NCI-H1105 treated with DMSO at 0.1 percent for 48 hours (cell line): Measurements from ENCODE around the gene MPPED2.
A peak's percentile ranks its signal among the peaks of the same experiment; 100 is the strongest.

Experiments used
- DNase-seq: peaks from one replicate; lab custom pipeline; 2025; lab: John Stamatoyannopoulos, UW

The MPPED2 gene, protein sequence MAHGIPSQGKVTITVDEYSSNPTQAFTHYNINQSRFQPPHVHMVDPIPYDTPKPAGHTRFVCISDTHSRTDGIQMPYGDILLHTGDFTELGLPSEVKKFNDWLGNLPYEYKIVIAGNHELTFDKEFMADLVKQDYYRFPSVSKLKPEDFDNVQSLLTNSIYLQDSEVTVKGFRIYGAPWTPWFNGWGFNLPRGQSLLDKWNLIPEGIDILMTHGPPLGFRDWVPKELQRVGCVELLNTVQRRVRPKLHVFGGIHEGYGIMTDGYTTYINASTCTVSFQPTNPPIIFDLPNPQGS

DNA sequence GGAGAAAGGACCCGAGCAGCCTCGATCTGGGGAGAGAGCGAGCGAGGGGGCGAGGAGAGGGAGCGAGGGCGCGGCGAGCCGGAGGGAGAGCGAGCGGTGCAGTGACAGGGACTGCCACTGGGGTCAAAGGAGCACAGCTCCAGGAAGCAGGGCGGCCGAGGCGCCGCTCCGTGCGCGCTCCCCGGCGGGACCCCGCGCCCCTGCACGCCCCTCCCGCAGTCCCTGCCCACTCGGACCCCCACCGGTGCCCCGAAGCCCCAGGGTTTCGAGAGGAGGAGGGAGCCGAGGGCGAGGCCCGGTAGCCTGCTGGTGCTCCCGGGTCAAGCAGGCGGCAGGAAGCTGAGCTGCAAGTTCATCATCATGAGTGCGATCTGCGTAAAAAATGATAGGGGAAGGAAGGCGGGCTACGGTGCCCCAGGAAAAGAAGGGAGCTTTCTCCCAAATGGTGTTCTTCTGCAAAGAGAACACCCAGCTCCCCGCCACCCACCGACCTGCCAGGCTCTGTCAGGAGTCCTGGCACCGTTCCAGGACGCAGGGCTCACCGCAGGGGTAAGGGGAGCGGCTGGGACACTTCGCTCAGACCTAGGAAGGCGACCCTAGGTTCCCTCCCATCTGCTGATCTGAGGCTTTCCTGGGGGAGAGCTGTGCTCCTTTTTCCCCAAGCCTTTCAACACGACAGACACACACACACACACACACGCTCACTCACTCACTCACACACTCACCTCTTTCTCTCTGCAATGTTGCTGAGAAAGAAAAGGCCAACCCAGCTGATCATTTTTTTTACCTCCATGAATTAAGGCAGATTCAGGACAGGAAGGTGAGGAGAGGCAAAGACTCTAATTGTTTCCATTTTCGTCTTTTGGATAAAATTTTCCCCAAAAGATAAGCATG lies at the start of gene MPPED2:
Gene MPPED2 (minus strand): TSS at position 103 of the 894 bp plus-strand sequence. CDS start 5,980 bp downstream, outside the sequence.
- DNase-seq: peak; percentile 29

- DNase-seq: peak; percentile 39
Observed at GRCh38 chr11:30635401-30635989, 49.3 kb upstream of the MPPED2 start.

GRCh38 chr11:30631148-30631547 lies 45.0 kb upstream of the MPPED2 start:
- no peak for DNase-seq

DNA sequence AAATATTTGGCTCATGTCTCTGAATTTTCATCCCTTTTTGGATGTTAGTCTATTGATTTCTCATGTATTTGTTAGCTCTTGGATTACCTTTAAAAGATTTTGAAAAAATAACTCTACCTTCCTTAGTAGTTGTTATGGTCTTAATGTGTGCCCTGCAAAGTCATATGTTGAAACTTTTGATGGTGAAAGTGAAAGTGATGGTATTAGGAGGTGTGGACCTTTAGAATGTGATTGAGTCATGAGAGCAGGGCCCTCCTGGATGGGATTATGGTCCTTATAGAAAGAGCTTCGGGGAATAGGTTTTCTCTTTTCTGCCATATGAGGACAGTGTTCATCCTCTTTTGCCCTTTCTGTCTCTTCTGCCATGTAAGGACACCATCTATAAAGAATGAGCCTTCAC lies 33.6 kb upstream of the MPPED2 start:
- DNase-seq: no peak

DNA sequence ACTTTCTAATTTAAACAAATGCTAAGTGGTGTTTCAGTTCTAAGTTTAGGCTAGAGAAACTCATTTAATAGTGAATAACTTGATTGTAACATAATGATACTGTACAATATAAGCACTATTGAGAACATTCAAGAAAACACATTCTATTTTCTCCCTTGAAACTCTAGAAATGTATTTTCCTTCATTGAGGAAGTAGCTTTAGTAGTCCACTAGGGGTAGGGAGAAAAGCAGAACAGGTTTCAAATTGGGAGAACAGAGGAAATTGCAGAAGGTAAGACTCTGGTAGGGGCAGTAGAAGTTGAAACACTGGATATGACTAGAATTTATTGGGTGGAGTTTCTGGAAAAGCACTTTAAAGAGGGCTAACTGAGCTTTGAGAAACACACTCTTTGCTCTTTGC lies 31.6 kb upstream of the MPPED2 start:
- DNase-seq: no peak

GRCh38 chr11:30610628-30611027 lies 24.5 kb upstream of the MPPED2 start:
- DNase-seq: no peak

DNA sequence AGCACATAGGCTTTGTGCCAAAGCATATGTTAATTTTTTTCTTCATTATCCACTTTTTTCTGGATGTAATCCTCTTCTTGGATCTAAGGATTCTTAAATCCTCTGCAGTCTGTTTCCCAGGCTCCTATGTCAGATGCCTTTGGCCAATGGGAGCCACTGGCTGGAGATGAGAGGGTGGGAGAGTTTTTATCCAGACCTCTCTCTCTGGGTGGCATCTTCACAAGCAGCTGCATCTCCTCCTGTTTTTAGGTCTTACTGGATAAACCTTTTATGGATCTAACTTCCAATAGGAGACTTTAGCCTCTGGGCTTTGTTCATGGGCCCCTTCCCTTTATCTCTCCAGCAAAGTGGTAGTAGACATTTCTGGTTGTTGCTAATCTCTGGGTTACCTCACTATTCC lies 22.4 kb upstream of the MPPED2 start:
- no peak for DNase-seq

- DNase-seq: no peak
Observed at GRCh38 chr11:30605036-30605605, 19.0 kb upstream of the MPPED2 start.

GRCh38 chr11:30603357-30603756 lies 17.2 kb upstream of the MPPED2 start:
- no peak for DNase-seq

GRCh38 chr11:30596832-30597231 lies 10.7 kb upstream of the MPPED2 start:
- no peak for DNase-seq

DNA sequence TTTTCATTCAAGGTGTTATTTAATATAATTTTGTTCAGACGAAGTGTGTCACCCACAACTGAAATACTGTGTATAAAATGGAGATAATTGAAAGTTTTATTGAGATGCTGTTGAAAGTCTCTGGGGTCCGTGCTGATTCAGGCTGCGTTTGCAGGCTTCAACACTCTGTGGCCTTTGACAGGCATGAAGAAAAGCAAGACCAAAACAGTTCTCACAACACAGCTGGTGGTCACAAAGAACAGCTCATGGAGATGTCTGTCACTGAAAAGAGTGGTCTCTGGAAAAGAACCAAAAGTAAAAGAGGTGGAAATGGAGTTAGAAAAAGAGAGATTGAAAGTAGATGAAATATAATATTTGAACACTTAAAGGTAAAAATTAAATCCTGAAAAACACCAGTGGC lies 9.8 kb upstream of the MPPED2 start:
- DNase-seq: no peak

- no peak for DNase-seq
Observed at GRCh38 chr11:30594646-30595411, 8.7 kb upstream of the MPPED2 start.

DNA sequence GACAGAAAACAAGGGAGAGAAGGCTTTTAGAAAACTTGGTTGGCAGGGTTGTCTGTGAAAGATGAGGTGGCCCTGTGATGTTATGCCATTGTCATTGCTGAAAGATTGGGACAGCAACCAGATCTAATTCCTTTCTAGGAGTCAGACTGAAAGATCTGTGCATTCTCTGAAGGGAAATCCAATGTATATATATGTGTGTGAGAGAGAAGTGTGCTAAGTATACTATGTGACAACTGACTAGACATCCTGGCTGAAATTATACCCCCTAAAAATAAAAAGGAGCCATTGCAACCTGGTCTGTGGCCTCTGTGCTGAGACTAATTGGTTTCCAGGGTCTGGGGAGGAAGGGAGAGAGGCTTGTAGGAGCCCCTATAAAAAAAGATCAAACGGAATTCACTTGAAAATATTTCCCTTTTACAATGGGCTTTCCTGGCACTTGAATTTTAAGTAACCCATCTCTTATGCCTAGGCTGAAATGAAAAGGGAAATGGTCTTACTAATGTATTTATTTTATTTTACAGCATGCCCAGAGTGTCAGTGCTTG lies 1.2 kb upstream of the MPPED2 start:
- DNase-seq: no peak

DNA sequence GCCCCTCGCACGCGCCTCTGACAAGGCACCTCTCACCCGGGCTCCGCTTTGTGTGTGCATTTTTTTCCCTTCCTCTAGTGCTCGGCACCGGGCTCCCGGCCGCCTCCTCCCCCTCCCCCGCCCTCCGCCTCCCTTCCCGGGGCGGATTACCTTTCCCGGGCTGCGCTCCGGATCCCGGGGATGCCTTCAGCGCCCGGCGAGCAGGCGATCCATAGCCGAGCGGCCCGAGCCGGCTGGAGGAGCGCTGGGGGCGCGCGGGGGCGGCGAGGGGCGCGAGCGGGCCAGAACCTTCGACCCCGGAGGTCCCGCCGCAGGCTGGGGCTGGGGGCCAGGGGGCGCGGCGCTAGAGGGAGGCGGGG lies 282 bp downstream of the MPPED2 start:
- DNase-seq: peak; percentile 7

DNA sequence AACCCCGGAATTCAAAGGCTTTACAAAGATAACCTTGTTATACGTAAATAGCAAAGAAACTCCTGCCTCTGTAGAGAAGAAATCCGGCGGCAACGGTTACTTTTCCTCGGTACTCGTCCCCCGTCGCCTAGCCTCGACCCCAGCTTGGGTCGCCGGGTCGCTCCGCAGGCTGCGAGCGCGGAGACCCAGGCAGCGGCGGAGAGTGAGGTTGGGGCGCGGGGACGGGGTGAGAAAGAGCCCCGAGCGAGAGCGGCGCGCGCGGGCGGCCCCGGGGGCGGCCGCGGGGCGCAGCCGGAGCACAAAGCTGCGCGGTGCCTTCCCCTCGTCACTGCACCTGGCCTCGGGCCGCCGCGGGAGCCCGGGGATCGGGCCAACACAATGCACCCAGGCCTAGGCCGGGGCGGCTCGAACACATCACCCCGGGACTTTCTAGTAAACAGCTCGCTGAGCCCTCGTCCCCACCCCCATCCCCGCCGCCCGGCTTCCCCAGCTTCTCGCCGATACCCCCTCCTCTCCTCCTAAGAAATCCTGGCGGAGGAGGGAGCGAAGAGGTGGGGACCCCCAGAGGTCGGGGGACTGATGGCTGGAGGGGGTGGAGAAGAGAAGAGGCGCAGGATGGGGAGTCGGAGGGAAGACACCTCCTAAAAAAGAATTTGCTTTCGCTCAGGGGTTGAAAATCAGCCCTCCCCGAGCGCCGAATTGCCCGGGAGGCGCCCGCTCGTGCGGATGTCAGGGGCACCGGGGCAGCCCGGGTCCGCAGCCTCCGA lies 845 bp downstream of the MPPED2 start:
- peak; percentile 17 for DNase-seq

DNA sequence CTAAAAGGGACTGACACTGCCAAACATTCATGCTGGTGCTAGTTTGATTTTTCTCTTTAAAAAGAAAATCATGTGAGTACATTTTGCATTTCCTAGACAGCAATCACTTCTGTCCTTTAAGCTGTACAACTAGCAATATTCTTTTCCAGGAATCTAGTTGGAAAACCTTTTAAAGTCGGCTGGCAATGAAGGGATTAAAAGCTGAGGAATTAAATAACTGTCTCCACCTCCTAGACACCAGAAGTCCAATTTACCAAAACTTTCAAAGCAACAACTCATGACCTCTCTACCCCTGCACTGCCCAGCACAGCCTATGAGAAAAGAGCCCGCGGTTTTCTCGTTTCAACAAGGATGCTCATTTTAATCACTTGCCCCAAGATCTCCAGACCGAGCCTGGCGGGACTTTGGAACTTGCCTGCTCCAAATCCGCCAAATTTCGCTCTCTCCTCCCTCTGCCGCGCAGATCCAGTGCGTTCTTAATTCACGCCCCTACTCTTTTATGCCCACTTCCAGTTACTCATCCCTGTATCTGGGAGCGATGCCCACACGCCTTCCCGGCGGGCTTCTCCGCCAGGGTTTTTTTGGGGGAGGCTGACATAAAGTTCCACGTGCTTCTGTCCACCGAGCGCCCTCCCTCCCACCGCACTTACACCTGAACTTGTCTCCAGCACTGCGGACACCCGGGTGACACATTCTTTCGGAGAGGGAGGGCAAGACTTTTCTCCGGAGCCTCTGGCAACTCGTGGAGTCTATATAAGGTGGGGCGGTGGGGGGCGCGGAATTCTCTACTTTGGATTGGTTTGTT lies 2.5 kb downstream of the MPPED2 start:
- no peak for DNase-seq

DNA sequence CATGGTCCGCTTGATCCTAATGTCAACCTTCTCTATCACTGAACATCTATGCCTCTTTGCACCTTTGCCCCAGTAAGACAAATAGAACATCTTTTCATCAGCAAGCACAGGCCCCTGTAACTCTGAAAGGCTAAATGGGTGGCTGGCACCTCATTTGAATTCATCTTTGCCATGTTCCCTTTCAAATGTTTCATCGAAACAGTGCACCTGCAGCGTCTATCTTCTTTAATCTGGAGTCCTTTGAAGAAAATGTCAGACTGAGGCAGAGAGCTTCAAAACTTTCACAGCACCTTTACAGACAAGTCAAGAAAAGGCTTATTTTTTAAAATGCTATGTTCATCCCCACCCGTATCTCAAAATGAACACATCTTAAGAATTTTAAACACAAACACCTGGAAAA lies 3.4 kb downstream of the MPPED2 start:
- no peak for DNase-seq

DNA sequence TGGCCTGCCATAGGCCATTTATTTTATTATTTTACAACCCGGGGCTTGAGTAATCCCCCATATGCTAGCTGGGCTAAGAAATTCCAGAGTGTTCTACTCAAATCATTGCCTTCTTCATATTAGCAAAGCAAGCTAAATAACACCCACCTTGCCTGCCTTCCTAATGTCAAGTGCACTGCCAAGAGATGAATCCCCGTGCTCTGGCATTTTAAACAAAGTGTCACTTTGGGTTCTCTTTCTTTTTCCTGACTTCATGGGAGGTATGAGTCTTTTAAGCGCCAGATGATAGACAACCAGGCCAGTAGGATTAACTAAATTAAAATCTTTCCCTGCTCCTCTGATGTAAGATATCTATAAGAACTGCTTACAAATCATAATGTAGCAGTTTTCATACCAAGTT lies 4.5 kb downstream of the MPPED2 start:
- no peak for DNase-seq

DNA sequence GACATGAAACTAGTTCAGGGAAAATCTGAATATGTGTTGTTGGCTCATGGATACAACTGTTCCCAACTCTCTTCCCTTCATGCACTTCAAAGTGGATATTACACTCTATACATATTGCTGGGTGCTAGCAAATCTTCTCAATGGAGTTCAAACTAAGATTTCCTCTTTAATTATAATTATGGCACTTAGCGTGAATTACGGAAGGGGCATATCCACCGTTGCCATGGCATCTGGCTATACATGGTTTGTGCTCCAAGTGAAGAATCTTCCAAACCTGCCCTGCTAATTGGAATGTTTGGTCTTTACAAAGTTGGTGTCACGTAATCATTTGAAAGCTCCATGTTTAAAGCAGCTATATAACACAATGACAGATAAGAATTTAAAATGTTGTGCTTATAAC lies 5.6 kb downstream of the MPPED2 start:
- DNase-seq: no peak
